Activated naive CD8-positive, alpha-beta T cell treated with anti-CD3 and anti-CD28 coated beads, Interleukin-2, amount 50 U/mL, for 24 hours (primary cell): ENCODE measurements around the gene ARID5B.

ENCODE experiments used
- ATAC-seq: fragments of 150-1000 bp; cut with Tn5 transposase; one replicate; pipeline ENCODE4 v1.10.0; 2021
- DNase-seq: peaks from one replicate; pipeline ENCODE4 v3.0.0; 2021
- H3K27ac Mint-ChIP-seq: one replicate; pipeline ENCODE4 v1.8.0; 2021; ENCODE audit warnings: mild to moderate bottlenecking, mixed read lengths
- H3K27me3 Mint-ChIP-seq: one replicate; pipeline ENCODE4 v1.8.0; 2021; ENCODE audit warnings: mixed read lengths
- H3K36me3 Mint-ChIP-seq: one replicate; pipeline ENCODE4 v1.8.0; 2021; ENCODE audit warnings: low read depth, mixed read lengths
- H3K4me1 Mint-ChIP-seq: one replicate; pipeline ENCODE4 v1.8.0; 2021; ENCODE audit warnings: mixed read lengths
- H3K4me3 Mint-ChIP-seq: one replicate; pipeline ENCODE4 v1.8.0; 2021; ENCODE audit warnings: mild to moderate bottlenecking, moderate library complexity, mixed read lengths
- H3K9me3 Mint-ChIP-seq: one replicate; pipeline ENCODE4 v1.8.0; 2021; ENCODE audit warnings: mixed read lengths

The ARID5B gene

GRCh38 chr10:61870526-61870895 lies 31.0 kb upstream of the ARID5B start:
- Mint-ChIP-seq H3K9me3 (no peaks in the 10 kb centered on the region), H3K4me3 (no peak overlapping the region), H3K4me1 (peaks cover 6% of the 10 kb centered on the region), H3K27ac (no peak overlapping the region), H3K27me3 (peaks cover 6% of the 10 kb centered on the region), H3K36me3 (no peaks in the 10 kb centered on the region)
- no peak for DNase-seq
- no peak for ATAC-seq

DNA sequence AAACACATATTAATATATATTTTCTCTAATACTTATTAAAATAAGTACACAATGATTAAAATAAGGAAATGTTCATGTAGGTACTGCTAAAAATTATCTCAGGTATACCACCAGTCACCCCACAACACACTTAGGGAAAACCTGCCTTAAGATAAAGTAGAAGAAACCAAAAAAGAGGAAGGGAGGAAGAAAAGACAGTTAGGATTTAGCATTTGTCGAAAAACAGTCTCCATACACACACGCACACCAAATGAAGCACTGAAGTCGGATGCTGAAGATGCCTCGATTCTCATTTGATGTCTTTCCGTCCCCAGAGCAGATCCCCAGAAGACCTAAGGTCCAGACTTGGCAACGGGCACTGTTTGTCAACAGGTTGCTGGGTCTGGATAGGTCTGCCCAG lies 30.0 kb upstream of the ARID5B start:
- DNase-seq (no peak), ATAC-seq (no peak)
- no peak overlapping the region for H3K27ac Mint-ChIP-seq
- no peaks in the 10 kb centered on the region for H3K36me3 Mint-ChIP-seq
- peaks cover 6% of the 10 kb centered on the region for H3K27me3 Mint-ChIP-seq
- no peak overlapping the region for H3K4me3 Mint-ChIP-seq
- H3K9me3 Mint-ChIP-seq, result no peaks in the 10 kb centered on the region
- peaks cover 6% of the 10 kb centered on the region for H3K4me1 Mint-ChIP-seq

DNA sequence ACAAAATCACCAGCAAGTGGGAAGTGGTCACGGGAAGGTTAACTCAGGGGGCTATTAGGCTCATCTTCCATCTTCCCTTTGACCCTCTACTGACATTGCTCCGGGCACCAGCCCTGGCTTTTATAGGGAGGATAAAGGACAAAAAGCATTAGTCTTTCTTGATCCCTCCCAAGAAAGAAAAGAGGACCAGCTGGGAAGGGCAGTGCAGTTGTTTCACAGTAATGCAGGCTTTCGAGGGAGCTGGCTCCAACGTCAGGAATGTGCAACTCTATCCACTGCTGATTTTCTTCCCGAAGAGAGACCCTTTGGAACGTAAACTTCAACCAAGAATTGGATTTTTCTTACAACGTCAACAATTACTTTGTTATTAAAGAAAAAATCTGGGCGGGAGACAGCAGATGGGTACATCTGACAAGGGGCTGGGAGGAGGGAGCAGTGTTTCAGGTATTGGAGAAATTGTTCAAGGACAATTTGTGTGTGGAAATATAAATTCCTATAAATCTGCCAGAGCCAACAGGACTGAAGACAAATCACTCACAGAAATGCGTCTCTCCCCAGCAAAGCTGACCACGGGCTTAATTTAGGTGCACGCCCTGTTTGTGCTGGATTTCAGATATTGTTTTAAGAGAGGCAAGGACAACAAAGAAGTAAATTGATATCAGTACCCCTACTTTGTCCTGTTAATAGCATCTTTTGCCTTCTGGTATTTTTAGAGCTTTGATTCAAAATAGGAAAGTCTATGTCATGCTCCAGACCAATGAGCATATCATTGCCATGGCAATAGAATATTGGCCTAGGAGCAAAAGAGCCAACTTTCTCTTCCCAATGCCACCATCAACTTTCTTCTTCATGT lies 23.4 kb upstream of the ARID5B start:
- Mint-ChIP-seq H3K4me3 (no peak overlapping the region), H3K27ac (peak overlapping the region; percentile 7), H3K36me3 (no peaks in the 10 kb centered on the region), H3K9me3 (no peaks in the 10 kb centered on the region), H3K27me3 (peaks cover 3% of the 10 kb centered on the region), H3K4me1 (peaks cover 28% of the 10 kb centered on the region)
- ATAC-seq (no peak), DNase-seq (no peak)

- DNase-seq, result no peak
- Mint-ChIP-seq H3K27me3 (no peaks in the 10 kb centered on the region), H3K36me3 (no peaks in the 10 kb centered on the region), H3K9me3 (no peaks in the 10 kb centered on the region), H3K4me1 (peaks cover 33% of the 10 kb centered on the region), H3K27ac (peak overlapping the region; percentile 7), H3K4me3 (no peak overlapping the region)
- no peak for ATAC-seq
Measured at GRCh38 chr10:61878740-61879068, 22.8 kb upstream of the ARID5B start.

DNA sequence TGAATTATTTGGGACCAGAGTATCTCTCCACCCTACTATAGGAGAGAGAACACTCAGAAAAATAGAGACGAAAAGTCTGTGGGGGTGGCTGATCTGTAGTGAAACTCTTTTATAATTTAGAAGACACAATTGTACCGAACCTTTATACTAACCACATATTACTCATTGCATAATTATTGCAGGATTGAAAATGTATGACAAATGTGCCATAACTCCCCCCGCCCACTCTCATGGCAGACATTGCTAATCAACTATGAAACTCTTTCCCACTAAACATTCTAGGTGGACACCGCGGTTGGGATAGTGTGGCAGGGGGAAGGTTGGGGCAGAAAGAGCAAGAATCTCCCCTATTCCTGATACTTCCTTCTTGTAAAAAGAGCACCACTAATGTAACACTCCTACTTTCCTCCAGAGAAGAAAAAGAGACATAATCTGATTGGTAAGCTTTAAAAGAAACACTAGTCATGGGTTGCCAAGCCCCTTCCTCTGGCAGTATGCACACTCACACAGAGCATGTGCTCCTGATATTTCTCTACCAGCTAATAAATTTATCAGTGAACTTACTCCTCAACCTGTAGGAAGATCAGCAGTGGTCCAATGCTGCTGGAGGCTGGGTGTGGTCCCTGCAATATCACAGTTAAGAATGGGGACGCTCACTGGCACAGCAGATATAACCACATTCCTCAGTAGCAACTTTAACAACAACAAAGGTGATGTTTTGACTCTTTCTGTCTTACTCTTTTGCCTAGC lies 18.7 kb upstream of the ARID5B start:
- Mint-ChIP-seq H3K36me3 (no peaks in the 10 kb centered on the region), H3K4me3 (peak overlapping the region; percentile 55), H3K27ac (peak overlapping the region; percentile 90), H3K4me1 (peaks cover 37% of the 10 kb centered on the region), H3K27me3 (no peaks in the 10 kb centered on the region), H3K9me3 (peaks cover 7% of the 10 kb centered on the region)
- peak; percentile 98 for ATAC-seq
- DNase-seq, result peak; percentile 72

DNA sequence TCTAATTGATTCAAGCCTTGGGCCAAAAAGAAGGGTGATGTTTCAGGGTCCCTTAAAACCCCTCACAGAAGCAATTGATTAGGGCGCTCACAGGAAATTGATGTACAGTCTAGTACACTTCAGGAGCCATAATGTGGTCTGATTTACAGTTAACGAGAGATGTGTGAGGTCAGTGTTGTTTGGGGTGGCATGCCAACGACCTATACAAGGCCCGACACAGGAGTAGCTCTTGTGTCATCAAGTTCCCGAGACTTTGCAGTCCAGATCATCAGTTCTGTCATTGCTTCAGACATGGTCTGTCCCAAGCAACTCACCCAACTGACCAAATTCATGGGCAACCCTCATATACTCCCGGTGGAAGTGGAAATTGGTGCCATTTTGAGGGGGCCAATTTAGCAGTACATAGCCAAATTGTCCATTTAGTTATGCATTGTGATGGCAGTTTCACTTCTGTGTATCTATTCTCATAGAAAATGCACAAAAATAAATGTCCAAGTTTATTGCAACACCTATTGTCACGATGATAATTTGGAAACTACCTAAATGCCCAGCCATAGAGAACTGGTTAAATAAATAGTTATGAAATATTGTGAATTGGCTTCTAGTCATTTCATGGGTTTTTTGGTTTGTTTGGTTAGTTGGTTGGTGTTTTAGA lies 18.0 kb upstream of the ARID5B start:
- DNase-seq (no peak), ATAC-seq (no peak)
- peak overlapping the region; percentile 90 for H3K27ac Mint-ChIP-seq
- no peaks in the 10 kb centered on the region for H3K27me3 Mint-ChIP-seq
- peaks cover 37% of the 10 kb centered on the region for H3K4me1 Mint-ChIP-seq
- no peaks in the 10 kb centered on the region for H3K36me3 Mint-ChIP-seq
- peaks cover 7% of the 10 kb centered on the region for H3K9me3 Mint-ChIP-seq
- no peak overlapping the region for H3K4me3 Mint-ChIP-seq

DNA sequence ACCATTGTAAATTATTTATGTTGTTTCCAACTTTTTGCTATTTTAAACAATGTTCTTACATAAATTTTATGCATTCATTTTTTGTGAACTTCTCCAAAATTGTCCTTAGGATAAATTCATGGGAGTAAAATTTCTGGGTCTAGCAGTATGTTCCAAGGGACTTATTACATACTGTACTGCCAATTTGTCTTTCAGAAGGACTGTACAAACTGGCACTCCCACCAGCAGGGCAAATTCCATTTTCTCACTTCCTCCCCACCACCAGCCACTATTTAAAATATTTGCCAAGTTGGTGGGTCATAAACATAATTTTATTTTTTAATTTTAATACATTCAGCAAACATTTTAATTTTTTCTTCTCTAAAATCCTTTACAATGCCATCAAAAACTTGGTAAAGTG lies 13.7 kb upstream of the ARID5B start:
- Mint-ChIP-seq H3K4me3 (no peak overlapping the region), H3K27me3 (no peaks in the 10 kb centered on the region), H3K9me3 (peaks cover 7% of the 10 kb centered on the region), H3K4me1 (peaks cover 28% of the 10 kb centered on the region), H3K36me3 (no peaks in the 10 kb centered on the region), H3K27ac (no peak overlapping the region)
- ATAC-seq (no peak), DNase-seq (no peak)

GRCh38 chr10:61888744-61889143 lies 12.8 kb upstream of the ARID5B start:
- DNase-seq (no peak), ATAC-seq (peak; percentile 43)
- H3K9me3 Mint-ChIP-seq, result peaks cover 7% of the 10 kb centered on the region
- H3K4me3 Mint-ChIP-seq, result no peak overlapping the region
- no peaks in the 10 kb centered on the region for H3K27me3 Mint-ChIP-seq
- peaks cover 21% of the 10 kb centered on the region for H3K4me1 Mint-ChIP-seq
- no peak overlapping the region for H3K27ac Mint-ChIP-seq
- no peaks in the 10 kb centered on the region for H3K36me3 Mint-ChIP-seq

DNA sequence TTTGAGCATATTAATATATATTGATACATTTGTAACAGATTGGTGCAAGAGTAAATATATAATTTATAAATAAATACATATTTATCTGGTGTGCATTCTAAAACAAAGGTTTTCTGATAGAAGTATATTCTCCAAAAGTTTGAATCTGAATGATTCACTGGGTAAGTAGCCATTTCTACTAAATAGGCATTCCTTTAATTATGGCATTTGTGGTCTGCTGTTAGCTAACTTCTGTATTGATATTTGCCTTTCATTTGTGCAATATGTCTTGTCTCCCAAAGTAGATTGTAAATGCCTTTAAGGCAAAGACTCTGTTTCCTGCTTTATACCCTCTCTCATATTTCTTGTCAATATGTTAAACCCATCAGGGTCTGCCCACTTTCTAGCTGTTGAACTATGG lies 11.1 kb upstream of the ARID5B start:
- H3K27me3 Mint-ChIP-seq, result no peaks in the 10 kb centered on the region
- H3K9me3 Mint-ChIP-seq, result no peaks in the 10 kb centered on the region
- ATAC-seq, result no peak
- no peaks in the 10 kb centered on the region for H3K36me3 Mint-ChIP-seq
- no peak overlapping the region for H3K4me3 Mint-ChIP-seq
- H3K27ac Mint-ChIP-seq, result no peak overlapping the region
- peaks cover 26% of the 10 kb centered on the region for H3K4me1 Mint-ChIP-seq
- no peak for DNase-seq

DNA sequence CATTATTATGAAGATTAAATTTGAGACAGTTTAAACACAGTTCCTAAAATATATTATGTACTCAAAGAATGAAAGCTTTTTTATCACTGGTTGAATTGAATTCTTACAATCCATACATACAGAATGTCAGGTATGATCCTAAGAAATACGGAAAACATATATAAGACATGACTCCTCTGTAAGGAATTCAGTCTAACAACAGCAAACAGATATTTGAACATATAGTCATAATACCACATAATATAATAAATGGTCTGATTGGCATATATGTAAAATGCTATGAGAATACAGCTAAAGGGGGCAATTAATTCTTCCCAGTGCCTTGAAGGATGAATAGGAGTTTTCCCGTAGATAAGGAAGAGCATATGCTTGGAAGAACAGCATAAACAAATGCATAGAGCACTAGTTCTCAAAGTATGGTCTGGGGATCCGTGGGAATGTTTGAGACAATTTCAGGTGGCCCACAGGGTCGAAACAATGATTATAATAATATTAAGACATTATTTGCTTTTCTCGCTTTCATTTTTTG lies 10.6 kb upstream of the ARID5B start:
- H3K9me3 Mint-ChIP-seq, result no peaks in the 10 kb centered on the region
- ATAC-seq (no peak), DNase-seq (no peak)
- no peak overlapping the region for H3K4me3 Mint-ChIP-seq
- peaks cover 26% of the 10 kb centered on the region for H3K4me1 Mint-ChIP-seq
- no peak overlapping the region for H3K27ac Mint-ChIP-seq
- no peaks in the 10 kb centered on the region for H3K27me3 Mint-ChIP-seq
- H3K36me3 Mint-ChIP-seq, result no peaks in the 10 kb centered on the region

DNA sequence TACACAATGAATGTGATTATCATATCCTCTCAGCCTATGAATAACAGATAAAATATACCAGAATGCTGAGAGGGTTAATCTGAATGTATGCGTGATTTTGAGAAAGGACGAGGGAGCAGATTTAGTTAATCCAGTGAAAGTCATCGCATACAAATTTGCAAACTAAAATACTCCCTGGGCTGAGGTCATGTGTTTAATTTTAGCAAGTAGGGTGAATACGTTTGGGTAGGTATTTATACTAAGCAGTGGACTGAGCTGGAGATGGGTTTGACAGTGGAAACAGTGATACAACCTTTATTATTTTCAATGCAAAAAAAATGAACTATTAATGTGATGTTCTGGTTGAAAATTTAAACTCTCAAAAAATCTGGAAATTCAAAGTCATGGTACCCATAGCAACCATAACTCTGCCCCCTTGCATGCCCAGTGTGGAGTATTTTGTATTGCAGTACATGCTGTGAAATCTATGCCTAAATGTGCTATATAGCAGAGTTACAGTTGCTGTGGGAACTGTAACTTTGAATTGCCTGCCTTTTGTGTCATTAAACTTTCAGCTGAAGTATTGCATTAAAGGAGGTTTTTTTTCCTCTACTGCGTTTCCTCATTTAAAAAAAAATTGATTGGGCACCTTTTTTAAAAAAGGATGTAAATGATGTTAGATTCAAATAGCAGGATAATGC lies 9.5 kb upstream of the ARID5B start:
- no peak overlapping the region for H3K4me3 Mint-ChIP-seq
- ATAC-seq, result no peak
- peaks cover 34% of the 10 kb centered on the region for H3K4me1 Mint-ChIP-seq
- no peaks in the 10 kb centered on the region for H3K27me3 Mint-ChIP-seq
- no peaks in the 10 kb centered on the region for H3K36me3 Mint-ChIP-seq
- no peak overlapping the region for H3K27ac Mint-ChIP-seq
- no peak for DNase-seq
- H3K9me3 Mint-ChIP-seq, result no peaks in the 10 kb centered on the region

DNA sequence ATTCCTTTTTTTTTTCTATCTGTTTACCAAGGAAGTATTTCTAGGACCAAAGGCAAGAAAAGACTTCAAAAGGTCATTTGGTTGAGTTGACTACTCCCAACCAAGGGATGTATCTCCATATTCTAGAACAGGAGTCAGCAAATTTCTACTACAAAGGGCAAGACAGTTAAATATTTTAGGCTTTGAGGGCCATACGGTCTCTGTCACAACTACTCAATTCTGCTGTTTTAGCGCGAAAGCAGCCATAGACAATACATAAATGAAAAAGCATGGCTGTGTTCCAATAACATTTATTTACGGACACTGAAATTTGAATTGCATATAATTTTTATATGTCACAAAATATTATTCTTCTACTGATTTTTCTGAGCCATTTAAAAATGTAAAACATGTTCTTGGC lies 8.5 kb upstream of the ARID5B start:
- ATAC-seq, result no peak
- H3K27me3 Mint-ChIP-seq, result no peaks in the 10 kb centered on the region
- no peaks in the 10 kb centered on the region for H3K9me3 Mint-ChIP-seq
- H3K4me3 Mint-ChIP-seq, result no peak overlapping the region
- H3K36me3 Mint-ChIP-seq, result no peaks in the 10 kb centered on the region
- no peak for DNase-seq
- no peak overlapping the region for H3K27ac Mint-ChIP-seq
- peaks cover 43% of the 10 kb centered on the region for H3K4me1 Mint-ChIP-seq

DNA sequence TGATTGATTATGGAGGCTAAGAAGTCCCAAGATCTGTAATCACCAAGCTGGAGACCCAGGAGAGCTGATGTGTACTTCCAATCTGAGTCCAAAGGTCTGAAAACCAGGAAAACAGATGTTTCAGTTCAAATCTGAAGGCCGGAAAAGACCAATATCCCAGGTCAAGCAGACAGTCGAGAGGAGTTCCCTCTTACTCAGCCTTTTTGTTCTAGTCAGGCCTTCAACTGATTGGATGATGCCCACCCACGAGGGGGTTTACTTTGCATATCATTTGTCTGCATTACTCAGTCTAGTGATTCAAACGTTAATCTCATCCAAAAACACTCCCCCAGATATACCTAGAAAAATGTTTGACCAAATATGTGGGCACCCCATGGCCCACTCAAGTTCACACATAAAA lies 7.4 kb upstream of the ARID5B start:
- peak; percentile 50 for ATAC-seq
- Mint-ChIP-seq H3K36me3 (no peaks in the 10 kb centered on the region), H3K4me3 (no peak overlapping the region), H3K4me1 (peaks cover 46% of the 10 kb centered on the region), H3K27ac (peak overlapping the region; percentile 72), H3K9me3 (no peaks in the 10 kb centered on the region), H3K27me3 (no peaks in the 10 kb centered on the region)
- DNase-seq, result peak; percentile 18

GRCh38 chr10:61895898-61896600 lies 5.5 kb upstream of the ARID5B start:
- no peak overlapping the region for H3K27ac Mint-ChIP-seq
- H3K9me3 Mint-ChIP-seq, result no peaks in the 10 kb centered on the region
- H3K36me3 Mint-ChIP-seq, result no peaks in the 10 kb centered on the region
- H3K4me1 Mint-ChIP-seq, result peaks cover 53% of the 10 kb centered on the region
- no peak for DNase-seq
- no peaks in the 10 kb centered on the region for H3K27me3 Mint-ChIP-seq
- ATAC-seq, result no peak
- no peak overlapping the region for H3K4me3 Mint-ChIP-seq
